HepG2 (cell line): ENCODE results near the gene PCBP4. TPM values are rescaled to one million over a fixed set of nuclear protein-coding genes. Genes with fewer than 3 reads are reported as not detected.

ENCODE experiments used
- ATF1 ChIP-seq: IDR thresholded peaks from 2 replicates; pipeline ENCODE4 v1.6.1; 2016; ENCODE audit warnings: mild to moderate bottlenecking, control low read depth
- ATF7 ChIP-seq, 2 experiments: fragments of 450-650 bp in 1 of 2; sonication (generic) in 1 of 2; formaldehyde crosslinking in 1 of 2; IDR thresholded peaks; 2 replicates each; pipeline versions ENCODE4 v1.4.0 to v1.6.1; 2016 to 2020; ENCODE audit warnings: antibody characterized with exemption in 1 of 2, mild to moderate bottlenecking in 1 of 2, missing genetic modification reagents in 1 of 2
- BCL6 ChIP-seq: IDR thresholded peaks from 2 replicates; pipeline ENCODE4 v1.6.1; 2016; ENCODE audit warnings: missing genetic modification reagents, missing compliant biosample characterization
- GATAD1 ChIP-seq: IDR thresholded peaks from 2 replicates; pipeline ENCODE4 v1.6.1; 2016; ENCODE audit warnings: missing genetic modification reagents, missing compliant biosample characterization
- HNRNPL ChIP-seq: fragments of 200-400 bp; formaldehyde crosslinking; IDR thresholded peaks from 2 replicates; pipeline ENCODE4 v1.6.1; 2017; ENCODE audit warnings: mild to moderate bottlenecking, low read depth, low read length
- NONO ChIP-seq, 2 experiments: fragments of 450-650 bp in 1 of 2; sonication (generic) in 1 of 2; formaldehyde crosslinking in 1 of 2; IDR thresholded peaks in 1 of 2; conservative IDR thresholded peaks in 1 of 2; 2 replicates each; pipeline versions ENCODE4 v1.6.1 to v1.8.0; 2017 to 2022; ENCODE audit warnings: mild to moderate bottlenecking in 1 of 2, missing genetic modification reagents in 1 of 2, moderate library complexity in 1 of 2
- NPAS2 ChIP-seq: sonication (generic); formaldehyde crosslinking; IDR thresholded peaks from 2 replicates; pipeline ENCODE4 v1.8.0; 2022; ENCODE audit warnings: mild to moderate bottlenecking, missing genetic modification reagents, borderline replicate concordance
- RERE ChIP-seq: IDR thresholded peaks from 2 replicates; pipeline ENCODE4 v1.6.1; 2016; ENCODE audit warnings: low read depth, missing genetic modification reagents, missing compliant biosample characterization
- SOX5 ChIP-seq: IDR thresholded peaks from 2 replicates; pipeline ENCODE4 v1.6.1; 2016; ENCODE audit warnings: borderline replicate concordance
- TBP ChIP-seq: sonication (generic); formaldehyde crosslinking; IDR thresholded peaks from 2 replicates; pipeline ENCODE4 v1.5.0; 2020; ENCODE audit warnings: missing genetic modification reagents
- THRA ChIP-seq: sonication (generic); formaldehyde crosslinking; IDR thresholded peaks from 2 replicates; pipeline ENCODE4 v1.4.0; 2020; ENCODE audit warnings: missing genetic modification reagents, borderline replicate concordance
- XBP1 ChIP-seq: sonication (generic); formaldehyde crosslinking; IDR thresholded peaks from 2 replicates; pipeline ENCODE4 v1.5.0; 2020; ENCODE audit warnings: missing genetic modification reagents
- ZBTB43 ChIP-seq: sonication (generic); formaldehyde crosslinking; conservative IDR thresholded peaks from 2 replicates; pipeline ENCODE4 v1.4.0; 2020; ENCODE audit warnings: missing genetic modification reagents
- ZKSCAN1 ChIP-seq: fragments of 150-350 bp; IDR thresholded peaks from 2 replicates; pipeline ENCODE4 v1.6.1; 2014; ENCODE audit warnings: low read length
- ZNF251 ChIP-seq: sonication (generic); formaldehyde crosslinking; IDR thresholded peaks from 2 replicates; pipeline ENCODE4 v1.9.0; 2021; ENCODE audit warnings: mild to moderate bottlenecking, missing genetic modification reagents
- ZNF367 ChIP-seq: sonication (generic); formaldehyde crosslinking; IDR thresholded peaks from 2 replicates; pipeline ENCODE4 v1.4.0; 2020; ENCODE audit warnings: missing genetic modification reagents, borderline replicate concordance
- ZNF549 ChIP-seq: sonication (generic); formaldehyde crosslinking; IDR thresholded peaks from 2 replicates; pipeline ENCODE4 v1.5.0; 2020; ENCODE audit warnings: missing genetic modification reagents
- ZNF674 ChIP-seq: sonication (generic); formaldehyde crosslinking; IDR thresholded peaks from 2 replicates; pipeline ENCODE4 v1.5.0; 2020; ENCODE audit warnings: low read depth, mild to moderate bottlenecking, missing genetic modification reagents
- ZNF740 ChIP-seq: sonication (generic); formaldehyde crosslinking; IDR thresholded peaks from 2 replicates; pipeline ENCODE4 v1.4.0; 2020; ENCODE audit warnings: missing genetic modification reagents
- ZNF784 ChIP-seq: sonication (generic); formaldehyde crosslinking; IDR thresholded peaks from 2 replicates; pipeline ENCODE4 v1.5.1; 2020; ENCODE audit warnings: missing genetic modification reagents, mild to moderate bottlenecking, borderline replicate concordance
- polyA plus RNA-seq, 8 experiments: library from polyadenylated mRNA; depleted of rRNA in 3 of 8; stranded (reverse) in 7 of 8; unstranded in 1 of 8; fragments of >200 nt; fragmentation: Illumina TruSeq in 4 of 8; extraction: Trizol in 4 of 8; gene quantifications; 2 replicates each; pipeline versions ENCODE4 v1.2.1 to v1.2.3, GENCODE V29; 2011 to 2016; ENCODE audit warnings: low read depth in 4 of 8, missing spikeins in 1 of 8, mixed read lengths in 1 of 8; ENCODE audit not compliant: insufficient read depth in 1 of 8
- total RNA-seq, 5 experiments: library from RNA; depleted of rRNA; stranded (reverse); fragments of >200 nt; fragmentation: Illumina TruSeq; extraction: Trizol; gene quantifications; 2 replicates each; pipeline ENCODE4 v1.2.3, GENCODE V29; 2016; ENCODE audit warnings: low read depth in 1 of 5

Gene PCBP4
- total and polyA plus RNA-seq, 2 of the 13 experiments (the other 11 are each of a cell fraction or from before 2014, with no cell fraction given), result 36.8 to 51.3 TPM

DNA sequence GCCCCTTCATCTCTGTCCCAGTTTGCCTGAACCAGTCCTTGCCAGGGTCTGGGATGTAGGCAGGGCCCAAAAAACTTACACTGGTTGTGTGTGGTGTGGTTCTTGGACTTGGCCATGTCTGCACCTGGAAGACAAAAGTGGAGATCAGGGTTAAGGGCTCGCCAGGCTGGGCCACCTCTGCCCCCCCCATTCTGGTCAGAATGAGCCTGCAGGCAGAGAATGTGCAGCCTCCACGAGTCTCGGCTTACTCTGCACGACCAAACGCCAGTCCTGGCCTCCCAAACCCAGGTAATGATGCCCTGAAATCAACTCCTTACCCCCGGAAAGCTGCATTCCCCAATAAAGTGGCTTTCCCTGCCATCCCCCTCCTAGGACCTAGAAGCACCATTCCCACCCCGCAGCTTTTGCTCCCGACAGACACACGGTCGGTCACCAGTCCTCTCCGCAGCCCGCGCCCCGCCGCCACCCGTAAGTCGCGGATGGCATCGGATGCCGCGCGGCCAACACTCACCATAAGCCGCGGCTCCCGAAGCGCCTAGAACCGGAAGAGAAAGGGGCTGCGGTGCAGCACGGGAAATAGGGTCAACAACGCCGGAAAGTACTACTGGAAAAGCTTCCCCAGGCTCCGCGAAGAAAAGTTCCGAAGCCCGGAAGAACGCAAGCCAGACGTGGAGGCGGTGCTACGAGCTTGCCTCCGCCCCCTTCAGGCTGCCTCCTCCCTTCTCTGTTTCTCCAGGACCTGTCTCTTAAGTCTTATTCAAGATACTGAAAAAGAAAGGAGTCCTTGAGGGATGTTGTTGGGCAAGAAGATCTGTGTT, 28.3 kb upstream of the PCBP4 start, which contains the start of gene RPL29 (continued):
- TF ChIP-seq RERE (CRISPR knock-in tag) (0 out of 2 replicates have a peak, but pooled peaks have one; percentile 35), ATF1 (no peak), SOX5 (peak; percentile 77), ZNF674 (CRISPR knock-in tag) (no peak), ZNF549 (0 out of 2 replicates have a peak, but pooled peaks have one; percentile 52), XBP1 (CRISPR knock-in tag) (peak; percentile 66; the same call in 1 of the 2 replicates), THRA (CRISPR knock-in tag) (peak; percentile 79), ZNF784 (CRISPR knock-in tag) (no peak), BCL6 (CRISPR knock-in tag) (peak; percentile 67), ZNF740 (CRISPR knock-in tag) (peak; percentile 97), TBP (CRISPR knock-in tag) (no peak), NPAS2 (CRISPR knock-in tag) (no peak), ZKSCAN1 (no peak), ATF7 (IDR thresholded peaks at IDR 0.05) (no peak), ATF7 (CRISPR knock-in tag; IDR thresholded peaks at IDR 0.05) (no peak), NONO (IDR thresholded peaks at IDR 0.05) (no peak), NONO (CRISPR knock-in tag; conservative IDR thresholded peaks at IDR 0.05) (peak; percentile 97), ZNF251 (CRISPR knock-in tag) (no peak), ZBTB43 (CRISPR knock-in tag) (peak; percentile 42; the same call in 1 of the 2 replicates), GATAD1 (CRISPR knock-in tag) (peak; percentile 98), HNRNPL (0 out of 2 replicates have a peak, but pooled peaks have one; percentile 55), ZNF367 (CRISPR knock-in tag) (0 out of 2 replicates have a peak, but pooled peaks have one; percentile 56)
